ES-I3 (cell line): ENCODE data around the gene KDM4C.

Experiments
- H3K36me3 ChIP-seq: 2 replicates; pipeline ENCODE4 v1.6.1; 2013; ENCODE audit warnings: mild to moderate bottlenecking, low read length, control low read depth, moderate library complexity; ENCODE audit not compliant: insufficient read depth
- H3K4me1 ChIP-seq: 2 replicates; pipeline ENCODE4 v1.6.1; 2013; ENCODE audit warnings: mild to moderate bottlenecking, control low read depth, low read length; ENCODE audit not compliant: insufficient read depth
- H3K9ac ChIP-seq: 2 replicates; pipeline ENCODE4 v1.6.1; 2013; ENCODE audit warnings: low read depth, mild to moderate bottlenecking, low read length, moderate library complexity
- H3K9me3 ChIP-seq: 2 replicates; pipeline ENCODE4 v1.6.1; 2013; ENCODE audit warnings: mild to moderate bottlenecking, low read length, moderate library complexity; ENCODE audit not compliant: control insufficient read depth, insufficient read depth

The KDM4C gene

GRCh38 chr9:7094052-7094451 is 336.3 kb downstream of the KDM4C start:
- H3K9me3 ChIP-seq, result no peaks in the 10 kb centered on the region
- no peak overlapping the region for H3K9ac ChIP-seq
- H3K4me1 ChIP-seq, result no peaks in the 10 kb centered on the region
- H3K36me3 ChIP-seq, result no peaks in the 10 kb centered on the region

DNA sequence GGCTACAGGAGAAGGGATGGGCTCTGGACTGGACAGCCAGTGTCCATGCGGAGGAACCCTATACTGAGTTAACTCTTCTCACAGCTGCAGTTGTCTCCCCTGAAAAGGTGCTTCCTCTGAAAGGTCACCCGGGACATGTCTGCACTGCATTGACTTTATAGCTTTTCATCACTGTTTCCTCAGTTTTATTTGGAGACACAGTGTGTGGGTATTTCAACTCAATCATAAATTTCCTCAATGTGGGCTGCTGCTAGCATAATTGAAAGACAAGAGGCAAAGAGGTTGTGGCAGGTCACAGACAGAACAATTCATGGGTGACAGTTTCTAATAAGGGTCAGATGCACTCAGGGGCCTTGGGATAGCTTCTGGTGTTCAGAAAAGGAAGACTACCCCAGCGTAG is 336.8 kb downstream of the KDM4C start:
- Histone ChIP-seq H3K9me3 (no peaks in the 10 kb centered on the region; the same call in 1 of the 2 replicates), H3K36me3 (no peaks in the 10 kb centered on the region), H3K4me1 (no peaks in the 10 kb centered on the region), H3K9ac (no peak overlapping the region)

DNA sequence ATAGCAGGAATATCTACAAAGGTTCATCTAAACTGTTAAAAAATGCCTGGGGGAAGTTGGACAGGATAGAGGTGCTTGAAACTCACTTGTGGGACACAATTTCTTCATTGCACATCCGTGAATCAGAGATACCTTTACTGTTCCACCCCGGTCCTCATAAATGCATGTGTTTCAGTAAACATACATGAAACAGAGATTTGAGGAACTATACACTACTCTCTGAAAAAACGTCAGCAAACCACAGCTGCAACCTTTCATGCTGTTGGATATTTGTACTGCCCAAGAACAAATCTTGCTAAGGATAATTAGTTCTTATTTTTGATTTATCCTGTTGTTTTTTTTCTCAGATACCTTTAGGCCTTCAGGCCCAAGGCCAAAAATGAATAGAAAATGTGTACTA is 337.3 kb downstream of the KDM4C start:
- H3K9ac ChIP-seq, result no peak overlapping the region

GRCh38 chr9:7097040-7097715 is 339.4 kb downstream of the KDM4C start:
- no peaks in the 10 kb centered on the region for H3K36me3 ChIP-seq
- H3K4me1 ChIP-seq, result no peaks in the 10 kb centered on the region
- no peak overlapping the region for H3K9ac ChIP-seq
- H3K9me3 ChIP-seq, result no peaks in the 10 kb centered on the region; the same call in 1 of the 2 replicates

More for the DNA sequence above, 337.3 kb downstream of the KDM4C start:
- Histone ChIP-seq H3K4me1 (no peaks in the 10 kb centered on the region), H3K36me3 (no peaks in the 10 kb centered on the region), H3K9me3 (no peaks in the 10 kb centered on the region; the same call in 1 of the 2 replicates)

DNA sequence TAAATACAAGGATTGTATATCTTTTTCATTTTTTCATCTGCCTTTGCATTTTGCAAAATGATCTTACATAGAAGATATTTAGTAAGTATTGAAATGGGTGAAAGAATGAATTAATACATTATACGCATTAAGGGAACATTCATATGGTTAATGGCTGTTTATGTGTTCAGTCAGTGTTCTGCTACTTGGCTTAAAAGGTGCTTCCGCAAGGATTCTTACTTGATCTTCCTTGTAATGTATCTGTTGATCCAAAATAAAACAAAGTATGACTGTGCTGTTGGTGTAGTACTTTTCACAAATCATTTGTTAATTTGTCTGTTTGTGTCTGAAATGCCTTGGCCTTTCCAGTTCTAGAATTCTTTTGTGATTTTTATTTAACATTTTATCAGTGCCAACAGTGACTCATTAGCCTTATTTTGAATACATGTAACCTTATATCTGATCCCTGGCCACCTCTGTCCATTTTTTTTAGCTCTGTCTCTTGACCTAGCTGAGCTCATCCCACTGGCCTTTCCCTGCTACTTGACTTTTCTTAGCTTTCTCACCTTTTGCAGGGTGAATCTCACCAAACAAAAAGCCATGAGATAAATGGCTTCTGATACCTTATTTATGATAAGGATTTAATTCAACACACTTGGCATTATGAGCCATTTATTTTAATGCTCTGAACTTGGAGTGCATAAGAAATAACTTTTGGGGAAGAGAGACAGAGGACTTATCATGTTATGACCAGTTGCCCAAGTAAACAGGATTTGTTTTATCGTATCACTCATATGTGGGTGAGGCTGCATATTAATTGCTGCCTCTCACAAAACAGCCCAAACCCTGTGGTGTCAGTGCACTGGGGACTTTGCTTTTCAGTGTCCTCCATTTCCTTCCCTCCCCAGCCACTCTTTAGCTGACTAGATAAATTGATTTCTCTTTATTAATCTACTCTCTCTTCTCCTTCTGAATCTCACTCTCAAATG is 340.3 kb downstream of the KDM4C start:
- Histone ChIP-seq H3K9ac (no peak overlapping the region), H3K9me3 (no peaks in the 10 kb centered on the region; the same call in 1 of the 2 replicates), H3K36me3 (no peaks in the 10 kb centered on the region), H3K4me1 (peaks cover 4% of the 10 kb centered on the region)

DNA sequence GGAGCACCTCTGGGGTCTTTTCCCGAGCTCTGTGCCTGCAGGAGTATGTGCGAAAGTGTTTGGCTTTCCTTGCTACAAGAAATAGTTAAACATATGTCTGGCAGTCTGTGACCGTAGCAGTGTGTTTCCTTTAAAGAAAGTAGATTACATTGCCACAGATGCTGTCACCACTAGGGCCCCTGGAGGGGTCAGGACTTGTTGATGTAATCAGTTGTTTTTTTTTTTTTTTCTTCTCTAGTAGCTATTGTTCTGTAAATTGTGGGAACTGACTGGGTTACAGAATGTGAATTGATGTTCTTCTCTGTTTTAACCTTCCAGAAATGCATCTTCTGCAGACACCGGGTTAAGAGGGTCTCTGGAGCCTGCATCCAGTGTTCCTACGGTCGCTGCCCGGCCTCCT is 345.6 kb downstream of the KDM4C start:
- Histone ChIP-seq H3K36me3 (no peaks in the 10 kb centered on the region), H3K9ac (no peak overlapping the region), H3K9me3 (no peaks in the 10 kb centered on the region; the same call in 1 of the 2 replicates), H3K4me1 (peaks cover 13% of the 10 kb centered on the region)

GRCh38 chr9:7103771-7104170 is 346.0 kb downstream of the KDM4C start:
- H3K9me3 ChIP-seq, result no peaks in the 10 kb centered on the region; the same call in 1 of the 2 replicates
- no peak overlapping the region for H3K9ac ChIP-seq
- no peaks in the 10 kb centered on the region for H3K36me3 ChIP-seq
- peaks cover 13% of the 10 kb centered on the region for H3K4me1 ChIP-seq

GRCh38 chr9:7104625-7105024 is 346.9 kb downstream of the KDM4C start:
- Histone ChIP-seq H3K4me1 (peaks cover 13% of the 10 kb centered on the region), H3K9ac (no peak overlapping the region), H3K36me3 (no peaks in the 10 kb centered on the region), H3K9me3 (no peaks in the 10 kb centered on the region; the same call in 1 of the 2 replicates)

DNA sequence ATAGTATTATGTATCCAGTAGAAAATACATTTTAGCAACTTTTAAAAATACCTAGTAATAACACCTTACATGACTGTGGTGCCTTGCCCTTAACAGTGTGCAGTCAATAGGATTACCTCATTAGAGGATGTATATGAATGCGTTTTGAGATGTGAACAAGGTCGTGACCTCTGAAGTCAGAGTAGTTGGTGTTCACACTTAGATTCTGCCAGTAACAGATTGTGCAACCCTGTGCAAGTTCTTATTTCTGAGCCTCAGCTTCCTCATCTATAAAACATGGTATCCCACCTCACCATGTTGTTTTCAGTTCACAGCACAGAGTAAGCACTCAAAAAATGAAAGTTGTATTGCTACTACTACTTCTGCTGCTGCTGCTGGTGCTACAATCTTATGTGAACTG is 347.3 kb downstream of the KDM4C start:
- Histone ChIP-seq H3K36me3 (no peaks in the 10 kb centered on the region), H3K9me3 (no peaks in the 10 kb centered on the region), H3K9ac (no peak overlapping the region), H3K4me1 (peaks cover 13% of the 10 kb centered on the region)

GRCh38 chr9:7108936-7109335 is 351.2 kb downstream of the KDM4C start:
- H3K4me1 ChIP-seq, result no peaks in the 10 kb centered on the region
- H3K9me3 ChIP-seq, result no peaks in the 10 kb centered on the region
- no peaks in the 10 kb centered on the region for H3K36me3 ChIP-seq
- no peak overlapping the region for H3K9ac ChIP-seq

DNA sequence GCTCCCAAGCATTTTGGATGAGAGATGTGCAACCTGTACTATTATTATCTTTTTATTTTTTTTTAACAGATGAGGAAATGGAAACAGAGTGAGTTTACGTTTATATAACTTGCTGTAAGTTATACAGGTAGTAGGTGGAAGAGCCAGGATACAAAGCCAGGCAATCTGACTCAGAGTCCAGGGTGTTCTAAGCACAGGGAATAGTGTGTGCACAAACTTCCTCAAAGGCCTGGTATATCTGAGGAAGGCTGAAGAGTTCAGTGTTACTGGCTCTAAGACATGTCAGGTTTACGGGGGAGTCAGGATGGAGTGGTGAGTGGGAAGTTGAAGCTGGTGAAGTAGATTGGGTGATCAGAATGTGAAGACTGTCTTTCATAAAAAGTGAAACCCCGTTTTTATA is 353.6 kb downstream of the KDM4C start:
- H3K36me3 ChIP-seq, result no peaks in the 10 kb centered on the region
- H3K9ac ChIP-seq, result no peak overlapping the region
- no peaks in the 10 kb centered on the region for H3K9me3 ChIP-seq
- H3K4me1 ChIP-seq, result no peaks in the 10 kb centered on the region

- Histone ChIP-seq H3K4me1 (peaks cover 6% of the 10 kb centered on the region; the same call in 1 of the 2 replicates), H3K9me3 (no peaks in the 10 kb centered on the region), H3K36me3 (no peaks in the 10 kb centered on the region), H3K9ac (no peak overlapping the region)
Observed at GRCh38 chr9:7115606-7116005, 357.8 kb downstream of the KDM4C start.

- no peaks in the 10 kb centered on the region for H3K36me3 ChIP-seq
- H3K9ac ChIP-seq, result no peak overlapping the region
- peaks cover 6% of the 10 kb centered on the region; the same call in 1 of the 2 replicates for H3K4me1 ChIP-seq
- H3K9me3 ChIP-seq, result no peaks in the 10 kb centered on the region
Observed at GRCh38 chr9:7117676-7118561, 360.1 kb downstream of the KDM4C start.

GRCh38 chr9:7118633-7119032 is 360.9 kb downstream of the KDM4C start:
- peaks cover 6% of the 10 kb centered on the region; the same call in 1 of the 2 replicates for H3K4me1 ChIP-seq
- H3K36me3 ChIP-seq, result no peaks in the 10 kb centered on the region
- H3K9ac ChIP-seq, result no peak overlapping the region
- H3K9me3 ChIP-seq, result no peaks in the 10 kb centered on the region
